OCI-LY3 (cell line): ENCODE measurements around the gene PIGM.

Source experiments
- CTCF ChIP-seq: fragments of 200-600, 300-600 bp; sonication (generic); IDR thresholded peaks from 2 replicates; pipeline ENCODE4 v1.5.1; 2014; ENCODE audit warnings: antibody characterized with exemption, low read length, low read depth
- EZH2phosphoT487 ChIP-seq: fragments of 200-600 bp; shearing (Covaris generic); IDR thresholded peaks from 2 replicates; pipeline ENCODE4 v1.6.1; 2018; ENCODE audit warnings: antibody characterized with exemption, mixed run types, low read depth

- TF ChIP-seq CTCF (no peak), EZH2phosphoT487 (no peak)
These were observed 53.7 kb downstream of the PIGM start for GRCh38 chr1:159978107-159978398.
